Hypothalamus (tissue), 51 donors: ENCODE data around the gene LARP4B.

Source experiments
- DNase-seq, 51 donors: peaks; one replicate each; lab custom pipeline; 2025; lab: John Stamatoyannopoulos, UW

The LARP4B gene

DNA sequence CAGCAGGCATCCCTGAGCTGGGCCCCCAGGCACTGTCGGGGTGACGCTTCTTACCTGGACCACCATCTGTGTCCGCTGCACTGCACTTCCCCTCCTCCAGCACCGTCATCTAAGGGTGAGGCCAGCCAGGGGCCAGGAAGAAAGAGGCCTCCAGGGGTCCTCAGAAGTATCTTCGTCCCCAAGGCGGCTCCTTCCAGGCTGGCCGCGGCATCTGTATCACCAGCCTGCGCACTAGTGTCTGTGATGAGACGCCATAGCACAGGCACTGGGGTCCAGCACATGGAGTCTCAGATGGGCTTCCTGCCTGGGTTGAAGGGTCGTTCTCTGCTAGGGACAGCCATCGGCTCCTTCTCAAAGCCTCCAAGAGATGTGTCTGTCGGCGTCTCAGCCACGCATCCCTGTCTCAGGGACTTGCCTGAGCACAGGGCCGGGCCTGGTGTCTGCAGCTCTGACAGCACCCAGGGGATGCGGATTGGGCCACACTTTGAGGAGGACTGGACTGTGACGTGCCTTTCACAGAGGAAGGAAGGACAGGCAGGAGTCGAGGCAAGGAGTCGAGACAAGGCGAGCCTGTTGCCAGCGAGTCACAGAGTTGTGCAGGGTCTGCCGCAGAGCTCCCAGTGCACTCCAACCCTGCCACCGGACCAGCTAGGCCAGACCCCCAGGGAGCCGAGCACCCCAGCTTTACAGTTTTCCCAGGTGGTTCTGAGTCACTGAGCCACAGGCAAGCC, 140.5 kb downstream of the LARP4B start:
- DNase-seq, result no peak

GRCh38 chr10:789831-790701, 141.4 kb downstream of the LARP4B start:
- DNase-seq, result no peak

DNA sequence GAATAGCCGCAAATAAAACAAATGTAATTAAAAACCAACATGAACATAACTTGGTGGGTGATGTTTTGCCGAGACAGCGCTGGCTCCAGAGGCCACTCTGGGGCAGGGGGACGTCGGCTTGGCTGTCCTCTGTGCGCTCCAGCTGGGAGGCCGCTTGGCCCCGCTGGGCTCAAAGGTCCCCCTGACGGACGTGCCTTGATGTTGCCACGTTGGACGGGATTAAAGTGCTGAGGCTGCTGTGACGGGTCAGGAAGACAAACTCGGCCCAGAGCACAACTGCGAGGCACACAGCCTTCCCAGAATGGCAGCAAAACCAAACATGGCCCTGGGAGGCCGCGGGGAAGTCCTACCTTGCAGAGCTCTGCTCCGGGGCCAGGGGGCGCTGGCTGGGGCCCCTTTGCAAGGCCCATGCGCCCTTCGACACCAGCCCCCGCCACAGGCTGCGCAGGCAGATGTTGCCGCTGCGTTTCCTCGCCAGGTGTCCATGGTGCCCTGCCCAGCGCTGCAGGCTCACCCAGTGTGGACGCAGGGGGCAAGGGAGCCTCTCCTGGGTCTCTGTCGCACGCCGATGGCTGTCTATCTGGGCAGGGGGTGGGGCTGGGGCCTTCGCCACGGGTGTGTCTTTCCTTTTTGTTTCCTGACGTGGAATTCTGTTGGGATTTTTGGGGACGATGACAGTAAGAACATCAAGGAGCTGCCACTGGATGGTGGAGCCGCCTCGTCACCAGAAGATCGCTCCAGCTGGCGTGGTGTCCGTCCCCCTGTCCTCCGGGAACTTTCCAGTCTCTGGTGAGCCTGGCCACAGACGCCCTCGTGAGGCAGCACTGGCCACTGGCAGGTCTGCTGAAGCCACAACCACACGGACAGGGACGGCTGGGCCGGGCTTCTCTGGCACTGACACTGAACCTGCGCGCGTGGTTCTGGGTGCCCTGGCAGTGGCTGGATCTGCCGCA, 142.4 kb downstream of the LARP4B start:
- peak in 41 of 51 donors; percentile 8 to 90 (median 73) for DNase-seq

DNA sequence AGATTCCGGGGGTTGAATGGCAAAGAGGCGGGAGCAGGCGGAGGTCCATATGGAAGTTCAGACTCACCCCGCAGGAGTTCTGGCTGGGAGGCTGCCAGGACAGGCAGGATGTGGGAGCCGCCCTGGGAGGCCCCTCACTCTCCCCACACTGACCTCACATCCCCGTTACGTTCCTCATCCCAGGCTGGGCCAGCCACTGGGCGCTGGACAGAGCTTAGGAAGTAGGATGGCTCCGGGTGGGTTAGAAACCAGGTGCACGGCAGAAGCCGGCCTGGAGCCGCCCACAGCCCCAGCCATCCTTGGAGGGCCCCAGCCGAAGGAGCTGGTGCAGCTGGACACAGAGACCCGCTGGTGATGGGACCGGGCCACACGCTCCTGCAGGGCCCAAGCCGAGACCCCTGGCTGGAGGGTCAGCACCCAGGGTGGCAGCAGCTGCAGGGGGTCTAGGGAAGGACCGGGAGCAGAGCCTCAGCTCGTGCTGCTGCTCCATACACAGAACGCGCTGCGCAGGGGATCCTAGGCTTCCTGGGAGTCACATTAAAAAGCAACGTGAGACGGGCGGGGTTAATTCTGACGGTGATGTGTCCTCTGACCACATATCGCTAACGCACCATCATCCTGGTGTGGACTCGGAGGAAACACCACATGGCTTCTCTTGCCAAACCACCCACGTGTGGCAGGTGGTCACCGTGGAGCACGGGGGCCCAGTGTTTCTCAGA, 143.4 kb downstream of the LARP4B start:
- no peak for DNase-seq

DNA sequence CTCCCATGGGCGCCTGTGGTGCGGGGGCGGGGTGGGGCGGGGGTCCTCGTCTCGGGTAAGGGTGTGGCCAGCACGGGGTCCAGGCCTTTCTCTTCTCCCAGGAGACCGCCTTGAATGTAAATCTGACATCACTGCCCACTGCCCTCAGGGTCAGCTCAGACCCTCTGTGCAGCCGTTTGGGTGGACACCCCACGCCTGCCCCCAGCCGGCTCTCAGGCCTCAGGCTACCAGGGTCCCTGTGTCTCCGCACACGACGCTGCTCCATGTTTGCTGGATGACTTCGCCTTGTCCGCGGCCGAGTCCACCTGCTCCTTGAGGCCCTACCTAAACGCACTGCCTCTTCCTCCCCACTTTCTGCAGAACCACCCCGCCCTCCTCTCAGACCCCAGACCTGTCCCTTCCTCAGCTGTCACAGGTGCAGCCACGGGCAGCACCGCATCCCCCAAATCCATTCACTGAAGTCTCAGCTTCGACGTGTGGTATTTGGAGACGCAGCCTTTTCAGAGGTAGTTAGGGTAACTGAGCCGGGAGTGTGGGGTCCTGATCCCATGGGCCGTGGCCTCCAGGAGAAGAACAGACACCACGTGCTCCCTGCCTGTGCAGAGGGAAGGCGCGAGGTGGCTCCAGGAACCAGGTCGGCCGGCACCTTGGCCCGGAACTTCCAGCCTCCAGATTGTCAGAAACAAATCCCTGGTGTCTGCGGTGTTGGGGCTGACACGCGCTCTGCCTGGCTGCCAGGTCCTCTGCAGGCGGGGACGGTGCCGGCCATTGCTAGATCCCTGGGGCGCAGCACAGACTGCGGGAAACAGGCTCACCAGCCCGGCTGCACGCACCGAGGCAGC, 144.7 kb downstream of the LARP4B start:
- no peak for DNase-seq

DNA sequence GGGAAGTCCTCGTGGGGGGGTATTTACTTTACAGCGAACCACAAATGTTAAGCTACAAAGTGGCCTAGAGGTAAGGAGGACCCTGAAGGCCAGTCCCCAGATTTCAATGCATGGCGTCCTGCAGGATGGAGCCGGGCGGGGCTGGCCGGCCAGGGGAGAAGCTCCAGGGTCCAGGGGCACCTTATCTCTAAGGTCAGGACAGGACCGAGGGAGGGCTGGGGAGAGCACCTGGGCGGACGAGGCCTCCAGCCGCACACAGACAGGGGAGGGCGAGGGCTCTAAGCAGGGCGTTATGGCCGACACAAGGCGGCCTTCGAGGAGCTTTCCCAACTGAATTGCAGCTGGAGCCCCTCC, 145.7 kb downstream of the LARP4B start:
- DNase-seq, result no peak

DNA sequence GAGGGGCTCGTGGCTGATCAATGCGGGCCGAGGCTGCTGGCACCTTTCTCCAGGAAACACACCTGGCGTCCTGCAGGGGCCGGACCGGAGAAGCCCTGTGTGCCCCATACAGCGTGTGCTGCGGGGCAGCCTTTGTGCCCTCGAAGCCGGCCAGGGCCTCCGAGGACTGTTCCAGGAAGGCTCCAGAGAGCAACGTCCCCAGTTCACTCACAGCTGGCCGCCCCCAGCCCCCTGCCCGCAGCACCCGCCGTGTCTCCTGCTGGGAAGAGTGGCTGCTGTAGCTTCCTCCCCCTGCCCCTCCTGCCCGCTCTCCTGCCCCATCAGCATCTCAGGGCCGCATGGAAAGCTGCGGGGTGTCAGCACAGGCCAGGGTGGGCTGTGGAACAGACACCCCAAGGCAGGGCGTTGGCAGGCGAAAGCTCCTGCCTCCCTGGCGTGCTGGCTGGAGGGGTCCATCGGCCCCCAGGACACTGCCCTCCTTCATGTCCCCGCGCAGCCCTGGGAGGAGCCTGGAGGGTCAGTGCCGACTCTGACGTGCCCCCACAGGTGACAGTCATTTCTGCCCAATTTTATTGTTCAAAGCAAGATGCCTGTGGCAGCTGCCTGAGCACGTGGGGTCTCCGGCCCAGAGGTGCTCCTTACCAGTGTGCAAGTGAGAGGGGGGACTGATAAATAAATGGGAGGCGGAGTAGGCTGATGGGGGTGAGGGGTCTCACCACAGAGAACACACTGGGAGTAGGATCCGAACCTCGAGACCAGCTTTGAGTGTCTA, 146.2 kb downstream of the LARP4B start:
- no peak for DNase-seq

- DNase-seq, result peak in 37 of 51 donors; percentile 13 to 88 (median 52)
Measured at GRCh38 chr10:784403-785088, 147.0 kb downstream of the LARP4B start.

GRCh38 chr10:782751-783648, 148.5 kb downstream of the LARP4B start:
- DNase-seq, result no peak

GRCh38 chr10:780536-781524, 150.7 kb downstream of the LARP4B start:
- no peak for DNase-seq

- DNase-seq, result no peak
Measured at GRCh38 chr10:778626-779330, 152.7 kb downstream of the LARP4B start.

GRCh38 chr10:777913-778479, 153.5 kb downstream of the LARP4B start:
- DNase-seq, result no peak

DNA sequence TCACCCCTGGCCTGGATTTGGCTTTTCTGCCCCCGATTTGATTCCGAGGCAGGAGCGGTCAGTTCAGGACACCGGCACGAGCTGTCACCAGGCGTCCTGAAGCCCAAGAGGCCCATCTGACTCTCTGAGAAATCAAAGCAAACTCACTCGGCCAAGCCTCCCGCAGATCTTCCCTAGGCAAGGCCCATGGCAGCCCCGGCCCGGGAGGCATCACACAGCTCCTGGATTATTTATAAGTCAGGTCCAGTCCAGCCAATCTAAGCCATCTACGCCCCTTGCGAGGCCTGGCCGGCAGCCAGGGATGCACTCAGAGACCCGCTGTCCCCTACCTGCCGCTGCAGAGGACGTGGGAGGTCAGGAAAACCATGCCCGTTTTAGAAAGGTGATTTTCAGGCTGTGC, 154.7 kb downstream of the LARP4B start:
- DNase-seq, result no peak

GRCh38 chr10:775245-776075, 156.0 kb downstream of the LARP4B start:
- DNase-seq, result peak in 2 of 51 donors; percentile 25 to 31
